Osteocyte (in vitro differentiated cells): ENCODE results near the gene LURAP1L. TPM values are rescaled to one million over a fixed set of nuclear protein-coding genes. Genes with fewer than 3 reads are reported as not detected.

Source experiments
- DNase-seq: peaks from one replicate; pipeline ENCODE4 v3.0.0; 2021; ENCODE audit warnings: mixed read lengths; ENCODE audit not compliant: unreplicated experiment; ENCODE audit errors: extremely low spot score
- H3K27ac Mint-ChIP-seq: one replicate; pipeline ENCODE4 v1.8.0; 2021; ENCODE audit warnings: mild to moderate bottlenecking, mixed read lengths; ENCODE audit not compliant: unreplicated experiment
- H3K27me3 Mint-ChIP-seq: one replicate; pipeline ENCODE4 v1.8.0; 2021; ENCODE audit warnings: mixed read lengths; ENCODE audit not compliant: unreplicated experiment
- H3K36me3 Mint-ChIP-seq: one replicate; pipeline ENCODE4 v1.8.0; 2021; ENCODE audit warnings: mixed read lengths; ENCODE audit not compliant: unreplicated experiment
- H3K4me1 Mint-ChIP-seq: one replicate; pipeline ENCODE4 v1.8.0; 2021; ENCODE audit warnings: mixed read lengths; ENCODE audit not compliant: unreplicated experiment
- H3K4me3 Mint-ChIP-seq: one replicate; pipeline ENCODE4 v1.8.0; 2021; ENCODE audit warnings: mild to moderate bottlenecking, moderate library complexity, mixed read lengths; ENCODE audit not compliant: unreplicated experiment
- H3K9me3 Mint-ChIP-seq: one replicate; pipeline ENCODE4 v1.8.0; 2021; ENCODE audit warnings: mixed read lengths; ENCODE audit not compliant: unreplicated experiment
- CTCF ChIP-seq: fragments of 200-600 bp; sonication (generic); IDR thresholded peaks from 2 replicates; pipeline ENCODE4 v1.5.0; 2021; ENCODE audit warnings: antibody characterized with exemption, mild to moderate bottlenecking, moderate library complexity
- total RNA-seq: library from RNA; stranded (reverse); gene quantifications from 2 replicates; pipeline ENCODE4 v1.2.1, GENCODE V29; 2021

LURAP1L gene
- total RNA-seq, 1 donor from 2014 or later, result 49.8 TPM

GRCh38 chr9:12785941-12786340 lies 11.1 kb downstream of the LURAP1L start:
- peaks cover 21% of the 10 kb centered on the region for H3K9me3 Mint-ChIP-seq
- H3K27ac Mint-ChIP-seq, result peak overlapping the region; percentile 92
- no peaks in the 10 kb centered on the region for H3K27me3 Mint-ChIP-seq
- peaks cover 59% of the 10 kb centered on the region for H3K4me1 Mint-ChIP-seq
- H3K36me3 Mint-ChIP-seq, result peaks cover 39% of the 10 kb centered on the region
- no peak overlapping the region for H3K4me3 Mint-ChIP-seq
- no peak for TF ChIP-seq CTCF
- no peak for DNase-seq

- Mint-ChIP-seq H3K4me1 (peaks cover 71% of the 10 kb centered on the region), H3K27ac (peak overlapping the region; percentile 63), H3K36me3 (peaks cover 20% of the 10 kb centered on the region), H3K9me3 (no peaks in the 10 kb centered on the region), H3K27me3 (no peaks in the 10 kb centered on the region), H3K4me3 (no peak overlapping the region)
- no peak for DNase-seq
- no peak for TF ChIP-seq CTCF
Observed at GRCh38 chr9:12790001-12790400, 15.2 kb downstream of the LURAP1L start.

- no peak for TF ChIP-seq CTCF
- Mint-ChIP-seq H3K36me3 (peaks cover 20% of the 10 kb centered on the region), H3K4me3 (no peak overlapping the region), H3K27ac (no peak overlapping the region), H3K27me3 (no peaks in the 10 kb centered on the region), H3K9me3 (no peaks in the 10 kb centered on the region), H3K4me1 (peaks cover 64% of the 10 kb centered on the region)
- no peak for DNase-seq
Observed at GRCh38 chr9:12790883-12791282, 16.1 kb downstream of the LURAP1L start.

- Mint-ChIP-seq H3K27me3 (no peaks in the 10 kb centered on the region), H3K27ac (peak overlapping the region; percentile 48), H3K4me3 (no peak overlapping the region), H3K36me3 (peaks cover 24% of the 10 kb centered on the region), H3K9me3 (no peaks in the 10 kb centered on the region), H3K4me1 (peaks cover 70% of the 10 kb centered on the region)
- DNase-seq, result no peak
- TF ChIP-seq CTCF, result no peak
Observed at GRCh38 chr9:12794101-12794799, 19.4 kb downstream of the LURAP1L start.

- Mint-ChIP-seq H3K4me3 (no peak overlapping the region), H3K4me1 (peaks cover 56% of the 10 kb centered on the region), H3K27me3 (no peaks in the 10 kb centered on the region), H3K27ac (no peak overlapping the region), H3K9me3 (no peaks in the 10 kb centered on the region), H3K36me3 (peaks cover 26% of the 10 kb centered on the region)
- no peak for TF ChIP-seq CTCF
- DNase-seq, result no peak
Observed at GRCh38 chr9:12796601-12797000, 21.8 kb downstream of the LURAP1L start.
